ENCODE measurements around the gene TRPC6.

TRPC6 gene

GRCh38 chr11:101583251-101584128 lies at the start of gene TRPC6:
TSS of gene TRPC6 (minus strand) at chr11:101584007. CDS start at chr11:101583503, 504 bp downstream.
- no peak for DNase-seq

- DNase-seq: no peak
Measured at GRCh38 chr11:101620026-101620425, 36.2 kb upstream of the TRPC6 start.

DNA sequence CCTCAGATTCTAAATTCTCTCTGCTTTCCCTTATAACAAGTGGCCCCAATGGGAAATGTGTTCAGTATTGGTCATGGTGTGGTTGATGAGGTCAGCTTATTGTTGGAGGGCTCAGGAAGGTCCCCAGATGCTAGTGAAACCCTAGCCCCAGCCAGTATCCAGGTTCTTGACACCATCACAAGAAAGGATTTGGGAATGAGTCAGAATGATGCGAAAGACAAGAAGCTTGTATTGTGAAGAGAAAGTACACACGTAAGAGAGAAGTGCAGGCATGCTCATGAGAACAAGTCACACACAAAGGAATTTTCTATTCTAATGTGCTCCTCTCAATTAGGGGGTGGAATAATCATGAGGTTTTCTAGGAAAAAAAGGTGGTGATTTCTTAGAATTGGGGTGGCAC lies 34.9 kb upstream of the TRPC6 start:
- DNase-seq: no peak

DNA sequence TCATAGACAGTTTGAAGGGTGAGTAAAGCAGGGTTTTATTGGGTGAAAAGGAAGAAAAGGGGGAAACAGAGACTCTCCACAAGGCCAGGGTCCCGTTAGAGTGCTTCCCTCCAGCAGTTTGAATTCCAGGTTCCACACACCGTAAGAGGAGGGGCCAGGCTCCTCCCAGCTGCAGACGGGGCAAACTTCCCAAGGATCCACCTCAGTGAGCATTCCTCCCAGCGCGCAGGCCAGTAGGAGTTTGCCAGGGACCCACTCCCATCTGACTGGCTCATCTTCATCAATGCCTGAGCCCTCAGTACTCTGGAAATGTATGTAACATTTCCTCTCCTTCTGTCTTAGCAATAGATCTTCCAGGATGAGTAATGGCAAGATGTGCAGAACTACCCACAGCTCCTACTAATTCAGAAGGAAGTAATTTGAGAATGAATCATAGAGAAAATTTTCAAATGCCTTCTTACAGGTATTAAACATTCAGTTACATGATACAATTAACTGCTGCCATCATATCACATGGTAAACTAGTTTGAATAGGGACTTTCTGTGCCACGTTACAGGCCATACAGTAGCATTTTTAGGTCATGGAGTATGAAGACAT lies 34.0 kb upstream of the TRPC6 start:
- no peak for DNase-seq

DNA sequence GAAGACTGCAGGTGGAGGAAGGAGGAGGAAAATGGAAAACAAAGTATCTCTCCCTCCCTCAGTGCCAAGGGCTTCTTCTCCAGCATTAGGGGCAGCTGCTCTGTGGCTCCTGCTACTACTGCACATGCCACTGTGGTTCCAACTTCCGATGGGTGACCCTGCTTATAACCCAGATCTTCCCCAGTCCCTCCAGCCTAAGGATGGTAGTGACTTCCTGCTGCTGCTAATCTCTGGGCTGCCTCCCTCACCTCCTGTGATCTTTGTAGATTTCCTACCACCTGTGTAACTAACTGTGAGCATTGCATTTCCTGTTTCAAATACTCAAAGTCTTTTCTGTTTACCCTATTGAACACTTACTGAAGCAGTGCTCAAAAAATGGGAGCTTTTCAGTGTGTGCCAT lies 28.7 kb upstream of the TRPC6 start:
- no peak for DNase-seq

GRCh38 chr11:101600924-101601323 lies 17.1 kb upstream of the TRPC6 start:
- DNase-seq: no peak

DNA sequence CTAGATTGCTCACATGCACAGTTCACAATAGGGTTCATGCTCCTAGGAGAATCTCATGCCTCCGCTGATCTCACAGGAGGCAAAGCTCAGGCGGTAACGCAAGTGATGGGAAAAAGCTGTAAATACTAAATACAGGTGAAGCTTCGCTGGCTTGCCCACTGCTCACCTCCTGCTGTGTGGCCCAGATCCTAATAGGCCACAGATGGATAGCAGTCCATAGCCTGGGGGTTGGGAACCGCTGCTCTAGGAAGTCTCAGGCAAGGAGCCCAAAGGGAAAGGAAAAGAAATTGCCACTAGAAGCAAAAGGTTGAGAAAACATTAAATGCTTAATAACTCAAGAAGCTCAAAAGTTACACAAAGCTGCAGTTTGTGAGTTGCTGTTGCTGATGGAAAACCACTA lies 3.2 kb upstream of the TRPC6 start:
- DNase-seq: no peak

GRCh38 chr11:101584655-101585054 lies 848 bp upstream of the TRPC6 start:
- DNase-seq: no peak

DNA sequence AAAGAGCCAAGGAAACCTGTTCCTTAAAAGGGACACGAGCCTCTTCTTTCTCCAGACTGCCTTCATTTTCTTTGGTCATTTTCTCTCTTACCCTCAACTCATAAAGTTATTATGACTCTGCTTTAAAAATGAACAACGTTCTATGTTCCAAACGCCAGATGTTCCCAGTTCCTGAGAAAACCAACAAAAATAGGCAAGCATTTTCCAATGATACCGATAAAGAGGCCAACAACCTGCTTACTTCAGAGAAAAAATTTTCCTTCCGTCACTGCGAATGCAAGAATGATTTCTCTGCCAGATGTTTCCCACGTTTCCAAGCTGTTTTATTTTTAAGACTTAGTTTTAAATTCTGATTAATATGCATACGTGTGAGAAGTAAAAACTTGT lies 315 bp upstream of the TRPC6 start:
- no peak for DNase-seq

DNA sequence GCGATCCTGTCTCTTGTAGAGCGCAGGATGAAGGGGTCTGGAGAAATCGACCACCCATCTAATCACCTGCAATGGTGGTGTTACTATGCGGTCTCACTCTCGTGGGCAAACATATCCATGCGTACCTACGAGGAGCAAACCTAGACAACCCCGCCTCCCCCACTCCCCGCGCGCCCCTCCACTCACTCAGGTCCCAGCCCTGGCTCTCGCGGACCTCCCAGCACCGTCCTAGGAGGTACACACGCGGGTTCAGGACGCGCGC lies 887 bp downstream of the TRPC6 start:
- no peak for DNase-seq

DNA sequence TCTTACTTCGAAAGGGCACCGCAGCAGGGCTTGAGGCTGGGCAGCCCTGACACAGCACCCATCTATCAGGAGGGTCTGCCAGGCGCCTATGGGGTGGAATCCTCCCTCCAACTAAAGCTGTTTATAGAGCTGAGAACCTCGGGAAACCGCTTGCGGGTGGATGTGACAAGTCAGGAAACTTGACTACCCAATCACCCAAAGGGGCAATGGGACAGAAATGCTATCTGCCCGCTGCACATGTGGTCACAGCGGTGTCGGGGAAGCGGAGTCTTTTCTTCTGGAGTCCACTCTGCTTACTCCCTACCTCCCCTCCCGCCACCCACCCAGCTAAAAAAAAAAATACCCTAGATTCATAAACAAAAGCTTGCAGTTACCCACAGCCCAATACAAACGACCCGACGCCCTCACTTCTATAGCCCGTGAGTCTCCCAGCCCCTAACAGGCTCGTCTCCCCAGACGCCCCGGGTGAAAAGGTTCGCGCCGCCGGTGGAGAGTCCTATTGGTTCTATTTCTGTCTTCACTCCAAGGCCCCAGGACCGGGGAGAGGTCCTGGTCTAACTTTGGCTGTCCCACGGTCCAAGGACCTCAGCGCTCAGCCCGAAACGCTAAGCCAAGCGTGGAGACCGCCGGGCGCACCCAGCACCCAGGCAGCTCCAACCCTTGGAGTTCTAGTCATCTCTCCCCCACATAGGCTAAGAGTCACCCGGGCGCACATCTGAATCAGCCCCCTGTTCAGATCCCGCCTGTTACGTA lies 1.4 kb downstream of the TRPC6 start:
- no peak for DNase-seq

GRCh38 chr11:101577461-101577860 lies 6.3 kb downstream of the TRPC6 start:
- DNase-seq: no peak

DNA sequence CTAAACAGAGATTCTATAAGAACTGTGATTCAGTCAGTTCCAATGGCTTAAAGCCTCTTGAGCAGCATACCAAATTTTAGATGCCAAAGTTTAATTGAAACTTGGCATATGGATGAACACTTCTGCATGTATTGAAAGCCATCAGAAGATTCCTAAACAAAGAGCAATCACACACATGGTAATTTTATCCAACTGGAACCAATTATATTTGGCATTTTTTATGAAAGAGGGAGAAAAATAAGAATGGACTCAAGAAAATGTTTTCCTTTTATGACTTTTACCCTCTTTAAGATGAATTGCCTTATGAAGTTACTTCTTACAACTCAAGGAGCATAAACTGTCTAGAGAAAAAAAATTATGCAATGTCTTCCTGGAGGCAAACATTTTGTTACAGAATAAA lies 7.4 kb downstream of the TRPC6 start:
- DNase-seq: no peak

DNA sequence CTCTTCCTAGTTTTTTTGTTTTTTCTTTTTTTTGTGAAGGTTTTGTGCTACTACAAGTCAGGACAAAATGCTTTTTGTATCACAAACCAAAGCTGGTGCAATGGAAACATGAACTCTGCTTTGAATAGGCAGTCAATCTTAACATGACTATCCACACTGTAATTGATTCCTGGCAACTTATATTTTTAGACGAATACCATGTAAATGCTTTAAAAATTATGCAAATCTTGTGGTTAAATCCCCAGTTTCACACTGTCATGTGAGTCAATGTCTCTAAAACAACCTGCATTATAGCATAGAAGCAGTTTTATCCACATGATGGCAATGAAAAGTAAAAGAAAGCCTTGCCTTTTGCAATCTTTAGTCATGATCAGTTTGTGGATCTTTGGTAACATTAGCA lies 8.9 kb downstream of the TRPC6 start:
- no peak for DNase-seq

DNA sequence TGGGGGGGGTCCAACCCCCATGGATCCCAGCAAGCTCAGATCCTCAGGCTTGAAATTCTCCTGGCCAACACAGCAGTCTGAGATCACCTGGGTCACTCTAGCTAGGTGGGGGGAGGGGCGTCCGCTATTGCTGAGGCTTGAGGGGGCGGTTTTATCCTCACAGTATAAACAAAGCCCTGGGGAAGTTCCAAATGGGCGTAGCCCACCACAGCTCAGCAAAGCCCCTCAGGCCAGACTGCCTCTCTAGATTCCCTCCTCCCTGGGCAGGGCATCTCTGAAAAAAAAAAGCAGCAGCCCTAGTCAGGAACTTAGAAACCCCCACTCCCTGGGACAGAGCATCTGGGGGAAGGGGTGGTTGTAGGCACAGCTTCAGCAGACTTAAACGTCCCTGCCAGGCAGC lies 16.7 kb downstream of the TRPC6 start:
- no peak for DNase-seq

DNA sequence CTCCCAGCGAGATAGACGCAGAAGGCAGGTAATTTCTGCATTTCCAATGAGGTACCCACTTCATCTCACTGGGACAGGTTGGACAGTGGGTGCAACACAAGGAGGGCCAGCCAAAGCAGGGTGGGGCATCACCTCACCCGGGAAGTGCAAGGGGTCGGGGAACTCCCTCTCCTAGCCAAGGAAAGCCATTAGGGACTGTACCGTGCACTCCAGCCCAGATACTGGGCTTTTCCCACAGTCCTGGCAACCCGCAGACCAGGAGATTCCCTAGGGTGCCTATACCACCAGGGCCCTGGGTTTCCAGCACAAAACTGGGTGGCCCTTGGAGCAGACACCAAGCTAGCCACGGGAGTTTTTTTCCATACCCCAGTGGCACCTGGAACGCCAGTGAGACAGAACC lies 17.2 kb downstream of the TRPC6 start:
- DNase-seq: no peak

DNA sequence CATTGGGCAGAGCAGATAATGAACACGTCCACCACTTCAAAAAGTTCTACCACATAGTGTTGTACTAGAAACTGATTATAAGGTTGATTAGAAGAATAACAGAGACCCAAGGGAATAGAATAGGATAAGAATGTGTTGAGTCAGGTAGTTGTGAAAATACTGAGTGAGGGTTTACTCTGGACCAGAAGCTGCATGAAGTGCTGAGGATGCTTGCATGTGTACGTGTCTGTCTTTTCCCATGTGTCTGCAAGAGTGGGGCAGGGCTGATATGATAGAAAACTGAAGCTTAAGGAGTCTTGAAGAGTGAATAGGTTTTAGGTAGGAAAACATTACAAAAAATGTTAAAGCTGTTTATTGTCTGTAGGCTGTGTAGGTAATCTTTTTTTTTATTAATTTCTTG lies 20.6 kb downstream of the TRPC6 start:
- no peak for DNase-seq

DNA sequence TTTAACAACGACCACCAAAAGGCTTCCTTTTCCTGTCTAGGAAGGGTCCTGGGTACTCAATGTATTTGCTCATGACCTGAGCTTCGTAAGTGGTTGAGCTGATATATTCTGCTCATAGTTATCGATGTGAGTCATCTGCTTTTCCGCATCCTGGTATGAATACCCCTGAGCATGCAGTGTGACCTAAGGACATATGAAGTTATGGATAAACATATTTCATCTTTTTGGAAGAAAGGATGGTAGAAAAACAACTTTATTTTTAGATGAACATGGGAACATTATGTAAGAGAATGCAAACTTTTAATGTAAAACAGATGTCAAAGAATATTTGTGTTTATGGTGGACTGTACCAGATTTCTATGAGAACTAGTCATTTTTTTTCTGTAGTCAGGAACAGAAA lies 28.4 kb downstream of the TRPC6 start:
- no peak for DNase-seq

DNA sequence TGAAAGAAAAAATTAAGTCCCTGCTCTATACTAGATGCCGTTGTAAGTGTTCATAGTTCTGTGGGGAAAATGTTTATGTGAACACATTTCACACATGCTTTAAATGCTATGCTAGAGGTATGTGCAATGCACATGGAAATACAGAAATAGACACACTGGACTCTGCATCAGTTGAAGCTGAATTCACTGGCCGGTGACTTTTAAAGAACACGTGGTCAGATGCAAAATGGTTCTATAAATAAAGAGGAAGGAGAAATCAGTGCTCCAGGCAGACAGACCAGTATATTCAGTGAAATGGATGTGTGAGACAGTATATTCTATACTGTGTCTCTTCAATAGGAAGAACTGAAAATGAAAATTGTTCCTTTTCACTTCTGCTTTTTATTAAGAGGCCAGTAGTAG lies 29.9 kb downstream of the TRPC6 start:
- DNase-seq: no peak

GRCh38 chr11:101552888-101553287 lies 30.9 kb downstream of the TRPC6 start:
- DNase-seq: no peak

DNA sequence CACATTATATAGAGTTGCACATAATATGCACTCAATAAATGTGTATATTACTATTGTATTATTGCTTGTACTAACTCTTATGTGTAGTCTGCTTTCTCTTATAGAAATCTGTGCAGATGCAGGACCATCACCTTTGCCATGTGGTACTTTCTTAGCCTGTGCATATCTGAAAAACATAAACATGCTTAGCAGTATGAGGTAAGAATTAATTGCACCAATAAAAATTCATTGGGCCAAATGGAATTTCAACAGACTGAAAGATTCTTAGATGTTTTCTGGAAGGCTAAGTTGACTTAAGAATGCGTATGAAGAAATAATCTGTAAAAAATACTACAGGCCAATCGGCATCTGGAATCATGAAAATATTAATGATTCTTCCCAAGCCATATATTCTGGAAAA lies 55.3 kb downstream of the TRPC6 start:
- DNase-seq: no peak

- no peak for DNase-seq
Measured at GRCh38 chr11:101523634-101524260, 60.1 kb downstream of the TRPC6 start.

GRCh38 chr11:101523193-101523592 lies 60.6 kb downstream of the TRPC6 start:
- no peak for DNase-seq

- DNase-seq: no peak
Measured at GRCh38 chr11:101521821-101522220, 62.0 kb downstream of the TRPC6 start.
